Sigmoid colon (tissue), 7 donors: ENCODE data around the gene ABLIM2. TPM values are rescaled to one million over a fixed set of nuclear protein-coding genes. Genes with fewer than 3 reads are reported as not detected.

Experiments used
- DNase-seq: peaks from one replicate; pipeline ENCODE4 v3.0.0-alpha.2; 2019
- H3K27ac ChIP-seq, 4 donors: fragments of 200-600 bp; sonication (generic); one replicate each; pipeline ENCODE4 v1.5.1; 2016 to 2019; ENCODE audit warnings: mild to moderate bottlenecking in 1 of 4
- H3K27me3 ChIP-seq, 3 donors: fragments of 200-600 bp; sonication (generic); one replicate each; pipeline ENCODE4 v1.5.1; 2019; ENCODE audit warnings: mild to moderate bottlenecking in 1 of 3
- H3K36me3 ChIP-seq, 4 donors: fragments of 200-600 bp; sonication (generic); one replicate each; pipeline ENCODE4 v1.5.1; 2016 to 2019
- H3K4me1 ChIP-seq, 4 donors: fragments of 200-600 bp; sonication (generic); one replicate each; pipeline ENCODE4 v1.5.1; 2017 to 2019
- H3K4me3 ChIP-seq, 4 donors: fragments of 200-600 bp; sonication (generic); one replicate each; pipeline ENCODE4 v1.5.1; 2017 to 2019; ENCODE audit warnings: mild to moderate bottlenecking in 2 of 4, moderate library complexity in 1 of 4
- H3K9me3 ChIP-seq, 4 donors: fragments of 200-600 bp in 3 of 4; sonication (generic) in 3 of 4; one replicate each; pipeline versions ENCODE4 v1.5.1 to v1.6.1; 2013 to 2019
- EP300 ChIP-seq, 4 donors: sonication (generic); formaldehyde crosslinking; IDR thresholded peaks; one replicate each; pipeline ENCODE4 v1.6.1; 2017; ENCODE audit warnings: antibody characterized with exemption in 4 of 4
- POLR2A ChIP-seq, 2 donors: fragments of 450-650 bp; IDR thresholded peaks; one replicate each; pipeline ENCODE4 v1.6.1; 2016; ENCODE audit warnings: antibody characterized with exemption in 2 of 2, mild to moderate bottlenecking in 2 of 2, moderate library complexity in 2 of 2
- POLR2AphosphoS5 ChIP-seq, 4 donors: sonication (generic); formaldehyde crosslinking; IDR thresholded peaks; one replicate each; pipeline ENCODE4 v1.6.1; 2017; ENCODE audit warnings: antibody characterized with exemption in 4 of 4
- WGBS, 2 donors: extraction: QIAGEN DNeasy Blood & Tissue Kit; methylation state at CpG; one replicate each; pipeline ENCODE4 v1.1.7; 2013; 5-methylcytosine and 5-hydroxymethylcytosine counted together
- intact Hi-C: fragments of 100-400 bp; cut with DNase I; formaldehyde crosslinking; loops from one replicate; pipeline ENCODE4 v1.15.1; 2023
- polyA plus RNA-seq, 3 donors: library from polyadenylated mRNA; stranded (reverse); fragments of 200-250 nt; gene quantifications; one replicate each; pipeline ENCODE4 v1.2.3, GENCODE V29; 2013
- total RNA-seq, 4 donors: library from RNA; depleted of rRNA; stranded (reverse); fragments of >200 nt; gene quantifications; one replicate each; pipeline ENCODE4 v1.1.0, GENCODE V29; 2016
- TF ChIP-seq, protein P1 (sequence below), 4 experiments: fragments of 450-650 bp in 3 of 4; fragments of 200-600 bp in 1 of 4; IDR thresholded peaks; one replicate each; pipeline ENCODE4 v1.5.1; 2016 to 2019; ENCODE audit warnings: antibody characterized with exemption in 4 of 4, mild to moderate bottlenecking in 3 of 4, moderate library complexity in 2 of 4
- donor health status: healthy with polysubstance abuse.
- donor health status: Bipolar disorder and iron deficiency.
- donor health status: healthy.

The ABLIM2 gene
- total and polyA plus RNA-seq, 7 donors = 3.1 to 15.0 (median 7.4) TPM

DNA sequence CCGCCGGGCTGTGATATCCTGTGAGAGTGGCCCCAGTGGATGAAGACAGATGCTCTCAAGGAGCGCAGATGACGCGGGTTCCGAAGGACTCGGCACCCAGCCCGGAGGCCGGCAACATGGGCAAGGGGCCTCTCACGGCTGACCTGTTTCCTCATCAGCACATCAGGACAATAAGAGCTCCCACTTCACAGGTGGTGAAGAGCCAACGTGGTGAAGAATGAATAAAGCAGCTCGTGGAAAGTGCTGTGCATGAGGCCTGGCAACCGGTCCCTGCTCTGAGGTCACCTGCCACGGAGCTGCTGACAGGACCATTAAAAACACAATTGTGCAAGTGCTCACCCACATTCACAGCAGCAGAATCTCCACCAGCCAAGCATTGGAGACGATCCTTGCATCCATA lies 22.9 kb downstream of the ABLIM2 start:
- no peaks in the 10 kb centered on the region for H3K9me3 ChIP-seq
- no peak overlapping the region for H3K4me3 ChIP-seq
- DNase-seq = no peak
- H3K27me3 ChIP-seq = no peaks in the 10 kb centered on the region
- peaks cover 0 to 4% (median 0%) of the 10 kb centered on the region in 4 donors for H3K4me1 ChIP-seq
- intact Hi-C loops = no loop called here
- TF ChIP-seq, protein P1, sequence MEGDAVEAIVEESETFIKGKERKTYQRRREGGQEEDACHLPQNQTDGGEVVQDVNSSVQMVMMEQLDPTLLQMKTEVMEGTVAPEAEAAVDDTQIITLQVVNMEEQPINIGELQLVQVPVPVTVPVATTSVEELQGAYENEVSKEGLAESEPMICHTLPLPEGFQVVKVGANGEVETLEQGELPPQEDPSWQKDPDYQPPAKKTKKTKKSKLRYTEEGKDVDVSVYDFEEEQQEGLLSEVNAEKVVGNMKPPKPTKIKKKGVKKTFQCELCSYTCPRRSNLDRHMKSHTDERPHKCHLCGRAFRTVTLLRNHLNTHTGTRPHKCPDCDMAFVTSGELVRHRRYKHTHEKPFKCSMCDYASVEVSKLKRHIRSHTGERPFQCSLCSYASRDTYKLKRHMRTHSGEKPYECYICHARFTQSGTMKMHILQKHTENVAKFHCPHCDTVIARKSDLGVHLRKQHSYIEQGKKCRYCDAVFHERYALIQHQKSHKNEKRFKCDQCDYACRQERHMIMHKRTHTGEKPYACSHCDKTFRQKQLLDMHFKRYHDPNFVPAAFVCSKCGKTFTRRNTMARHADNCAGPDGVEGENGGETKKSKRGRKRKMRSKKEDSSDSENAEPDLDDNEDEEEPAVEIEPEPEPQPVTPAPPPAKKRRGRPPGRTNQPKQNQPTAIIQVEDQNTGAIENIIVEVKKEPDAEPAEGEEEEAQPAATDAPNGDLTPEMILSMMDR (IDR thresholded peaks at IDR 0.05) = no peak
- TF ChIP-seq POLR2AphosphoS5 (IDR thresholded peaks at IDR 0.05) (no peak), EP300 (IDR thresholded peaks at IDR 0.05) (no peak), POLR2A (IDR thresholded peaks at IDR 0.05) (no peak)
- no peak overlapping the region for H3K27ac ChIP-seq
- 91 to 93% methylated on average over 15 of the region's 15 CpGs for WGBS, 2 donors
- H3K36me3 ChIP-seq = no peaks in the 10 kb centered on the region

GRCh38 chr4:8133897-8134563 lies 24.6 kb downstream of the ABLIM2 start:
- no peak overlapping the region for H3K27ac ChIP-seq
- no peaks in the 10 kb centered on the region for H3K4me1 ChIP-seq
- WGBS, 2 donors = 68 to 87% methylated on average over 26 of the region's 26 CpGs
- H3K9me3 ChIP-seq = no peaks in the 10 kb centered on the region
- no peak overlapping the region for H3K4me3 ChIP-seq
- no peaks in the 10 kb centered on the region for H3K36me3 ChIP-seq
- no peaks in the 10 kb centered on the region for H3K27me3 ChIP-seq
- TF ChIP-seq POLR2AphosphoS5 (IDR thresholded peaks at IDR 0.05) = no peak
- no peak for DNase-seq
- intact Hi-C loops = no loop called here

GRCh38 chr4:8132947-8133705 lies 25.5 kb downstream of the ABLIM2 start:
- Histone ChIP-seq H3K27ac (no peak overlapping the region), H3K4me1 (no peaks in the 10 kb centered on the region), H3K9me3 (no peaks in the 10 kb centered on the region), H3K4me3 (no peak overlapping the region), H3K36me3 (no peaks in the 10 kb centered on the region), H3K27me3 (no peaks in the 10 kb centered on the region)
- TF ChIP-seq, protein P1 (IDR thresholded peaks at IDR 0.05) = no peak
- TF ChIP-seq POLR2AphosphoS5 (IDR thresholded peaks at IDR 0.05) = no peak
- TF ChIP-seq POLR2A (IDR thresholded peaks at IDR 0.05) = no peak
- no peak for TF ChIP-seq EP300 (IDR thresholded peaks at IDR 0.05)
- no peak for DNase-seq
- 84 to 91% methylated on average over 27 of the region's 27 CpGs for WGBS, 2 donors
- intact Hi-C loops = no loop called here

DNA sequence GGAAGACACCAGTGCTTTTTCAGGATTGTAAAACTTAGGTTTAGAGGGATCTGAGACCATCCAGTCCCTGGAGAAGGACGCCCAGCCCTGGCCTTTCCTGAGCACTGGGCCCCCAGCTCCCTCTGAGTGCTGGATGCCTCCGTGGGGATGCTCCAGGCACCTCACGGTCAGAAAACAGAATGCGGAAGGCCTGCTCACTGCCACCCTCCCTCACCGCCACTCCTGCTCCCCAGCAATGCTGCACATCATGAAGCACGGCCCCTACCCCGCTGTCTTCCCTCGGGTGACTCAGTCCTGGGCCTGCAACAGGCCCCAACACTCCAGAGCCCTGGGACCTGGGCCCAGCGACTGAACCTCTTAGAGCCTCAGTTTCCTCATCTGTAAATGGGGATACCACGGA lies 26.2 kb downstream of the ABLIM2 start:
- H3K4me3 ChIP-seq = no peak overlapping the region
- no peak for DNase-seq
- H3K4me1 ChIP-seq = no peaks in the 10 kb centered on the region
- H3K36me3 ChIP-seq = no peaks in the 10 kb centered on the region
- 90 to 92% methylated on average over 10 of the region's 10 CpGs for whole genome bisulfite sequencing, 2 donors
- intact Hi-C loops = no loop called here
- H3K27ac ChIP-seq = no peak overlapping the region
- TF ChIP-seq EP300 (IDR thresholded peaks at IDR 0.05) = no peak
- TF ChIP-seq, protein P1 (IDR thresholded peaks at IDR 0.05) = no peak
- TF ChIP-seq POLR2A (IDR thresholded peaks at IDR 0.05) = no peak
- TF ChIP-seq POLR2AphosphoS5 (IDR thresholded peaks at IDR 0.05) = no peak
- no peaks in the 10 kb centered on the region for H3K27me3 ChIP-seq
- H3K9me3 ChIP-seq = no peaks in the 10 kb centered on the region

- Histone ChIP-seq H3K4me3 (no peak overlapping the region), H3K36me3 (no peaks in the 10 kb centered on the region), H3K9me3 (no peaks in the 10 kb centered on the region), H3K27ac (no peak overlapping the region), H3K4me1 (no peaks in the 10 kb centered on the region), H3K27me3 (no peaks in the 10 kb centered on the region)
- intact Hi-C loops = no loop called here
- TF ChIP-seq POLR2A (IDR thresholded peaks at IDR 0.05) = no peak
- TF ChIP-seq, protein P1 (IDR thresholded peaks at IDR 0.05) = no peak
- TF ChIP-seq EP300 (IDR thresholded peaks at IDR 0.05) = no peak
- no peak for TF ChIP-seq POLR2AphosphoS5 (IDR thresholded peaks at IDR 0.05)
- DNase-seq = no peak
- WGBS, 2 donors = 81 to 86% methylated on average over 18 of the region's 18 CpGs
These were observed 26.8 kb downstream of the ABLIM2 start for GRCh38 chr4:8131826-8132225.
